Kidney epithelial cell (primary cell): Measurements from ENCODE around the gene KRTAP2-1. TPM values are rescaled to one million over a fixed set of nuclear protein-coding genes. Genes with fewer than 3 reads are reported as not detected.
"Not testable (repeated sequence)": the region's sequence is repeated elsewhere in the genome, so short reads cannot be mapped to it uniquely, and the experiment has no call there.

Experiments
- DNase-seq: peaks from one replicate; pipeline ENCODE4 v3.0.0-alpha.2; 2010; ENCODE audit warnings: low read depth
- H3K27me3 ChIP-seq: 2 replicates; pipeline ENCODE4 v1.6.0; 2011; ENCODE audit warnings: low read length; ENCODE audit not compliant: control insufficient read depth, insufficient read depth
- H3K36me3 ChIP-seq: 2 replicates; pipeline ENCODE4 v1.5.1; 2011; ENCODE audit warnings: low read length; ENCODE audit not compliant: control insufficient read depth, insufficient read depth
- H3K4me3 ChIP-seq: 2 replicates; pipeline ENCODE4 v1.5.1; 2011; ENCODE audit warnings: low read depth, mild to moderate bottlenecking, control low read depth, low read length
- total RNA-seq: library from RNA; depleted of rRNA; stranded (reverse); fragments of >200 nt; gene quantifications from 2 replicates; pipeline ENCODE4 v1.2.3, GENCODE V29; 2015
- TF ChIP-seq, protein P1 (sequence below): IDR thresholded peaks from 2 replicates; pipeline ENCODE4 v1.5.1; 2011; ENCODE audit warnings: mild to moderate bottlenecking, moderate library complexity, low read length, control low read depth, inconsistent platforms; ENCODE audit not compliant: insufficient read depth, poor library complexity, severe bottlenecking

KRTAP2-1 gene
- total RNA-seq, 1 donor from 2014 or later = not detected

DNA sequence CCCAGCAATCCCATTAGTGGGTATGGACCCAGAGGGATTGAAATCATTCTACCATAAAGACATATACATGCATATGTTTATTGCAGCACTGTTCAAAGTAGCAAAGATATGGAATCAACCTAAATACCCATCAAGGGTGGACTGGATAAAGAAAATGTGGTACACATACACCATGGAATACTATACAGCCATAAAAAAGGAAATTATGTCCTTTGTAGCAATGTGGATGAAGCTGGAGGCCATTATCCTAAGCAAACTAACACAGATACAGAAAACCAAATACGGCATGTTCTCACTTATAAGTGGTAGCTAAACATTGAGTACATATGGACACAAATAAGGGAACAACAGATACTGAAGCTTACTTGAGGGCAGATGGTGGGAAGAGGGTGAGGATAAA is 10.4 kb upstream of the KRTAP2-1 start:
- Histone ChIP-seq H3K27me3 (no peaks in the 10 kb centered on the region), H3K36me3 (no peaks in the 10 kb centered on the region), H3K4me3 (no peak overlapping the region)
- TF ChIP-seq, protein P1, sequence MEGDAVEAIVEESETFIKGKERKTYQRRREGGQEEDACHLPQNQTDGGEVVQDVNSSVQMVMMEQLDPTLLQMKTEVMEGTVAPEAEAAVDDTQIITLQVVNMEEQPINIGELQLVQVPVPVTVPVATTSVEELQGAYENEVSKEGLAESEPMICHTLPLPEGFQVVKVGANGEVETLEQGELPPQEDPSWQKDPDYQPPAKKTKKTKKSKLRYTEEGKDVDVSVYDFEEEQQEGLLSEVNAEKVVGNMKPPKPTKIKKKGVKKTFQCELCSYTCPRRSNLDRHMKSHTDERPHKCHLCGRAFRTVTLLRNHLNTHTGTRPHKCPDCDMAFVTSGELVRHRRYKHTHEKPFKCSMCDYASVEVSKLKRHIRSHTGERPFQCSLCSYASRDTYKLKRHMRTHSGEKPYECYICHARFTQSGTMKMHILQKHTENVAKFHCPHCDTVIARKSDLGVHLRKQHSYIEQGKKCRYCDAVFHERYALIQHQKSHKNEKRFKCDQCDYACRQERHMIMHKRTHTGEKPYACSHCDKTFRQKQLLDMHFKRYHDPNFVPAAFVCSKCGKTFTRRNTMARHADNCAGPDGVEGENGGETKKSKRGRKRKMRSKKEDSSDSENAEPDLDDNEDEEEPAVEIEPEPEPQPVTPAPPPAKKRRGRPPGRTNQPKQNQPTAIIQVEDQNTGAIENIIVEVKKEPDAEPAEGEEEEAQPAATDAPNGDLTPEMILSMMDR = no peak
- DNase-seq = no peak

DNA sequence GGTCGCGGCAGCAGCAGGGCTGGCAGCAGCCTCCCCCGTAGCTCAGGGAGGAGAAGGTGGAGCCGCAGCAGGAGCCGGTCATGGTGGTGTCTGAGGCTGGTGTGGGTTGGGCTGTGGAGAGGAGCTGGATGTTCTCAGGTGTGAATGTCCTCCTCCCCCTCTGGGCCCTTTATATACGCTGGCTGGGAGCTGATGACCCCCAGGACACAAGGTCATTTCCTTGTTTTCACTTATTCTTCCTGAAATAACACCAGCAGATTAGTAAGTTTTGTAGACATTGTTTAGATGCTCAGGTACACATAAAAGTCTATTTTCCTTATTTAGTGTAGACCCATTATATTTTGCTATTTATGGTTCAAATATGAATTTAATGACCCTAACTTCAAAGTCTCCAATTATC is 8.0 kb upstream of the KRTAP2-1 start, which contains the start of gene KRTAP2-2:
Gene KRTAP2-2, minus strand, starts transcription at position 101 of the 400 bp plus-strand sequence. Its CDS starts 19 bp downstream, at position 82.
- not testable (repeated sequence) for H3K27me3 ChIP-seq, H3K36me3 ChIP-seq, DNase-seq, H3K4me3 ChIP-seq

DNA sequence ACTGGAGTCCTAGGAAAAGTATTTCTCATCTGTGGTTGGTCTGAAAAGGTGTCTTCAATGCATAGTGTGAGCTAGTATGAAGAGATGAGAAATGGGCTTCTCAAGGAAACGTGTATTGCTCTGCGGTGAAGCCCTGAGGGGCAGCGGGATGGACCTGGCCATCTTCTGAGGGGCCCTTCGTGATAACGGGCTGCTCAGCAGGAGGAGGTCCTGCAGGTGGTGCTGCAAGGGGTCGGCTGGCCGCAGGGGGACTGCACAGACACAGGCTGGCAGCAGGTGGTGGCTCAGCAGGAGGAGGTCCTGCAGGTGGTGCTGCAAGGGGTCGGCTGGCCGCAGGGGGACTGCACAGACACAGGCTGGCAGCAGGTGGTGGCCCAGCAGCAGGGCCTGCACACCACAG is 7.4 kb upstream of the KRTAP2-1 start:
- H3K36me3 ChIP-seq, H3K27me3 ChIP-seq, DNase-seq, H3K4me3 ChIP-seq: not testable (repeated sequence)

DNA sequence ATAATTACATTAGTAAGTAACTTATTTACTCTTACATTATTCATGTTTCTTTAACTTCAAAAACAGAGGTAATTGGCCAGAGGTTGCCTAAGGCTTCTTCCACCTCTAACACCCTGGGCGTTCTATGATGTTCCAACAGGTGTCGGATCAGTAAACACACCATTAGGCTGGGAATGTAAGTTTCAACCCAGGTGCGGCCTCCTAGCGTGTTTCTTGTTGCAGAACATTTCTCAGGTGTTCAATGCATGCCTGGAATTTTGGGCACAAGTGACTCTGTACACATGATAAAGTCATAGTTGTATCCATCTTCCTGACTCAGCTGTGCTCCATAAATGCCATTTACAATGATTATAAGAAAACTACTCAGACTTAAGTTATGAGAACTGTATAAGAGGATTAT is 6.9 kb upstream of the KRTAP2-1 start:
- DNase-seq = no peak
- H3K4me3 ChIP-seq = no peak overlapping the region
- TF ChIP-seq, protein P1 = no peak

DNA sequence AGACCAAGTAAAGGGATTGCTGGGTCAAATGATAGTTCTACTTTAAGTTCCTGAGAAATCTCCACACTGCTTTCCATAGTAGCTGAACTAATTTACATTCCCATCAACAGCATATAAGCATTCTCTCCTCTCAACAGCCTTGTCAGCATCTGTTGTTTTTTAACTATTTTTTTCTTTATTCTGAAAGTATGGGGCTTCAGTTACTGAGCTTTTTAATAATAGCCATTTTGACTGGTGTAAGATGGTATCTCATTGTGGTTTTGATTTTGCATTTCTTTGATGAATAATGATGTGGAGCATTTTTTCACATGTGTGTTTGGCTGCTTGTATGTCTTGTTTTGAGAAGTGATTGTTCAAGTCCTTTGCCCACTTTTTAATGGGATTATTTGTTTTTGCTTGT is 5.5 kb upstream of the KRTAP2-1 start:
- no peak overlapping the region for H3K4me3 ChIP-seq
- H3K36me3 ChIP-seq = no peaks in the 10 kb centered on the region
- no peaks in the 10 kb centered on the region for H3K27me3 ChIP-seq
- DNase-seq = no peak
- TF ChIP-seq, protein P1 = no peak

More for the DNA sequence above, 6.9 kb upstream of the KRTAP2-1 start:
- Histone ChIP-seq H3K36me3 (no peaks in the 10 kb centered on the region), H3K27me3 (no peaks in the 10 kb centered on the region)

DNA sequence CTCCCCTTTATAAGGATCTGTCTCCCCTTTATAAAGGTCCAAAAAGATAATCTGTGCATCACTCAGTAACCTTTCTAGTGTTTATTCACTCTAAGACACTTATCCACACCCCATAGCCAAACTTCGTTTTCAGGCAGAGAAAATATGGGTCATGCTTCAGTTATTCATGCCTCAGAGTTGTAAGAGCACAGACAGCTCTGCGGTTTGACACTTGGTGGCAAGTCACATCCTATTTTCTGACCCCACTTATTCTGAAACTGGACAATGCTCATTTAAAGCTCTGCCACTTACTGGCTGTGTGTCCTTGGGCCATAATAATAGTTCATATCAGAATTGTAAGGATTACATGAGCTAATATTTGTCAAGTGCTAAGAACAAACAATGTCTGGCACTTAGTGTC is 2.0 kb upstream of the KRTAP2-1 start:
- TF ChIP-seq, protein P1 = no peak
- H3K36me3 ChIP-seq = no peaks in the 10 kb centered on the region
- no peaks in the 10 kb centered on the region for H3K27me3 ChIP-seq
- no peak overlapping the region for H3K4me3 ChIP-seq
- DNase-seq = no peak

DNA sequence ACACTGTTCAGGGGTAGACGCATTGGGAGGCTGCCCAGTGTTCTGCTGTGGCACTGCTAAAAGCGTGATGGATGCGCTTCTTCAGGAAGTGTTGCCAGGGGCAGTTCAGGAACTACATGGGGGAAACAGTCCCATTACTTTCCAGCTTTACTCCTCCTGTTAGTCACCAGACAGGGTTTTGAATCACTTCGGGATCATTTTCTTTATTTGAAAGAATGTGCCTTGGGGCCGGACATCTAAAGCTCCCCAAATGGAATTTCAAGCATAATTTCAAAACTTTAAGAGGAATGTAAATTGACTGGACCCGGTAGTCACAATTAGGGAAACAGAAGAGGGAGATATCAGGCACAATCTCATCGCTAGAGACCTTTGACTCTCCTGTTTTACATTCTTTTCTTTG is 1.3 kb upstream of the KRTAP2-1 start:
- no peak overlapping the region for H3K4me3 ChIP-seq
- DNase-seq = no peak
- TF ChIP-seq, protein P1 = no peak
- no peaks in the 10 kb centered on the region for H3K36me3 ChIP-seq
- no peaks in the 10 kb centered on the region for H3K27me3 ChIP-seq
